Stomach smooth muscle (tissue), 2 donors: ENCODE data around the gene TOX2.

Experiments used
- H3K27ac ChIP-seq: one replicate; pipeline ENCODE4 v1.7.0; 2013; ENCODE audit warnings: mild to moderate bottlenecking, low read length, inconsistent platforms
- H3K27me3 ChIP-seq, 2 donors: one replicate each; pipeline ENCODE4 v1.7.0; 2013; ENCODE audit warnings: low read length in 2 of 2; ENCODE audit not compliant: insufficient read depth in 2 of 2, control insufficient read depth in 1 of 2
- H3K36me3 ChIP-seq, 2 donors: one replicate each; pipeline ENCODE4 v1.7.0; 2013; ENCODE audit warnings: low read length in 2 of 2; ENCODE audit not compliant: control insufficient read depth in 2 of 2, insufficient read depth in 2 of 2
- H3K4me1 ChIP-seq: one replicate; pipeline ENCODE4 v1.7.0; 2013; ENCODE audit warnings: low read length; ENCODE audit not compliant: control insufficient read depth, insufficient read depth
- H3K4me3 ChIP-seq, 2 donors: one replicate each; pipeline ENCODE4 v1.7.0; 2013; ENCODE audit warnings: low read length in 2 of 2
- H3K9ac ChIP-seq, 2 donors: one replicate each; pipeline ENCODE4 v1.7.0; 2013; ENCODE audit warnings: low read length in 2 of 2, mild to moderate bottlenecking in 1 of 2
- H3K9me3 ChIP-seq, 2 donors: one replicate each; pipeline ENCODE4 v1.7.0; 2013; ENCODE audit warnings: low read length in 2 of 2; ENCODE audit not compliant: control insufficient read depth in 2 of 2
- donor health status: healthy.
- donor health status: Pancreatic carcinoma.

The TOX2 gene

GRCh38 chr20:44092551-44093248, 178.0 kb downstream of the TOX2 start:
- Histone ChIP-seq H3K36me3 (no peaks in the 10 kb centered on the region), H3K4me1 (peaks cover 7% of the 10 kb centered on the region), H3K27ac (no peak overlapping the region), H3K9ac (no peak overlapping the region), H3K9me3 (no peaks in the 10 kb centered on the region), H3K27me3 (no peaks in the 10 kb centered on the region), H3K4me3 (no peak overlapping the region)

- peaks cover 7% of the 10 kb centered on the region for H3K4me1 ChIP-seq
- H3K4me3 ChIP-seq: no peak overlapping the region
- no peaks in the 10 kb centered on the region for H3K9me3 ChIP-seq
- H3K27me3 ChIP-seq: no peaks in the 10 kb centered on the region
- no peak overlapping the region for H3K9ac ChIP-seq
- no peak overlapping the region for H3K27ac ChIP-seq
- H3K36me3 ChIP-seq: no peaks in the 10 kb centered on the region
Measured at GRCh38 chr20:44093249-44093582, 178.6 kb downstream of the TOX2 start.

DNA sequence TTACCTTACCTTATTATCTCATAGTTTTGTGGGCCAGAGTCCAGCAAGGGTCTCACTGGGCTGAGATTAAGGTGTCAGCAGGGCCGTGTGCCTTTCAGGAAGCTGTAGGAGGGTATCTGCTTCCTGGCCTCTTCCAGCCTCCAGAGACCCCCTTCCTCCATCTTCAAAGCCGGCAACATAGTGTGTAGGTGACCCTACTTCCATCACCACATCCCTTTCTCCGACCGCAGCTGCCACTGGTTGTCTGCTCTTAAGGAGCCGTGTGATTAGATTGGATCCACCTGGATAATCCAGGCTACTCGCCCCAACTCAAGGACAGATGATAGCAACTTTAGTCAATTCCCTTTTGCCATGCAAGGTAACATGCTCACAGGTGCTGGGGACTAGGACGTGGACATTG, 181.2 kb downstream of the TOX2 start:
- H3K9me3 ChIP-seq: no peaks in the 10 kb centered on the region
- no peak overlapping the region for H3K27ac ChIP-seq
- no peak overlapping the region for H3K4me3 ChIP-seq
- peaks cover 9% of the 10 kb centered on the region for H3K4me1 ChIP-seq
- H3K9ac ChIP-seq: no peak overlapping the region
- no peaks in the 10 kb centered on the region for H3K36me3 ChIP-seq
- no peaks in the 10 kb centered on the region for H3K27me3 ChIP-seq

GRCh38 chr20:44097521-44098255, 183.0 kb downstream of the TOX2 start:
- peaks cover 9% of the 10 kb centered on the region for H3K4me1 ChIP-seq
- H3K4me3 ChIP-seq: no peak overlapping the region
- H3K9me3 ChIP-seq: no peaks in the 10 kb centered on the region
- H3K9ac ChIP-seq: no peak overlapping the region
- no peaks in the 10 kb centered on the region for H3K36me3 ChIP-seq
- no peaks in the 10 kb centered on the region for H3K27me3 ChIP-seq
- no peak overlapping the region for H3K27ac ChIP-seq

DNA sequence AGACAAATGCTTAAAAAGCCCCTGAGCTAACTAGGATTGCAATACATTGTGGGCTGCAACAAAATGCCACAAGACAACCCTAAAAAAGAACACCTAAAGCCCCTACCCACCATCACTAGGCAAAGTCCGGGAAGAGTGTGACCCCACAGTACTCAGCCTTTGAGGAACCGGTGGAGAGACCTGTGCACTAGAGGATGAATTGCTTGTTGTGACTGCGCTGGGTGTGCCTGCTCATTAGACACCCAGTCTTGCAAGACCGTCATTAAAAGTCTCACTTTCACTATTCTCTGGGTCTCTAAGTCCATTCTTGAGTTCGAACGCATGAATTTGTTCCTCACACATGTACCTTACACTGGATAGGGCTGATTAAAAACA, 183.6 kb downstream of the TOX2 start:
- no peak overlapping the region for H3K9ac ChIP-seq

GRCh38 chr20:44098657-44099056, 184.0 kb downstream of the TOX2 start:
- Histone ChIP-seq H3K27ac (no peak overlapping the region), H3K4me1 (peaks cover 9% of the 10 kb centered on the region), H3K27me3 (no peaks in the 10 kb centered on the region), H3K9me3 (no peaks in the 10 kb centered on the region), H3K36me3 (no peaks in the 10 kb centered on the region), H3K4me3 (no peak overlapping the region), H3K9ac (no peak overlapping the region)

More for the DNA sequence above, 183.6 kb downstream of the TOX2 start:
- H3K4me1 ChIP-seq: peaks cover 9% of the 10 kb centered on the region
- no peak overlapping the region for H3K4me3 ChIP-seq
- H3K9me3 ChIP-seq: no peaks in the 10 kb centered on the region
- no peaks in the 10 kb centered on the region for H3K36me3 ChIP-seq
- H3K27ac ChIP-seq: no peak overlapping the region
- no peaks in the 10 kb centered on the region for H3K27me3 ChIP-seq

DNA sequence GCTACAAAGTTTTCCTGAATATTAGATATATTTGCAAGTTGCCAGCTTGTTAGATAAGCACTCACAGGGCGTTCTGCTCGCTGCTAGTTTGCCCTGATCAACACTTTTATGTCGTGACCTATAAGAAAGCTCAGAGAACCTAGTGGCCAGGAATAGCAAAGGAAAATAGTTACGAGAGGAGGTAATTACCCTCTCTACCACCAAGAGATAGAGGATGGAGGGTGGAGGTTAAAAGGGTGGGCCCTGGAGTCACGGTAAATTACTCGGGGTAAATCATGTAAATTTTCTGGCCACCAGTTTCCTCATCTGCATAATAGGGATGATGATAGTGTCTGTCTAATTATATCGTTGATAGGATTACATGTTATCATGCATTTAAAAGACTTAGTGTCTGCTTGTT, 185.2 kb downstream of the TOX2 start:
- H3K36me3 ChIP-seq: no peaks in the 10 kb centered on the region
- no peak overlapping the region for H3K9ac ChIP-seq
- H3K27me3 ChIP-seq: no peaks in the 10 kb centered on the region
- no peaks in the 10 kb centered on the region for H3K9me3 ChIP-seq
- peaks cover 10% of the 10 kb centered on the region for H3K4me1 ChIP-seq
- no peak overlapping the region for H3K4me3 ChIP-seq
- no peak overlapping the region for H3K27ac ChIP-seq

GRCh38 chr20:44102582-44102981, 187.9 kb downstream of the TOX2 start:
- Histone ChIP-seq H3K4me3 (no peak overlapping the region), H3K9ac (no peak overlapping the region), H3K9me3 (no peaks in the 10 kb centered on the region), H3K27me3 (no peaks in the 10 kb centered on the region), H3K36me3 (no peaks in the 10 kb centered on the region), H3K4me1 (peaks cover 11% of the 10 kb centered on the region), H3K27ac (no peak overlapping the region)

GRCh38 chr20:44104798-44105517, 190.3 kb downstream of the TOX2 start:
- peaks cover 7 to 8% of the 10 kb centered on the region in 2 donors for H3K9me3 ChIP-seq
- H3K9ac ChIP-seq: no peak overlapping the region
- peaks cover 5 to 10% of the 10 kb centered on the region in 2 donors for H3K36me3 ChIP-seq
- peaks cover 8% of the 10 kb centered on the region for H3K4me1 ChIP-seq
- no peak overlapping the region for H3K27ac ChIP-seq
- H3K27me3 ChIP-seq: no peaks in the 10 kb centered on the region
- no peak overlapping the region for H3K4me3 ChIP-seq

GRCh38 chr20:44106615-44107014, 192.0 kb downstream of the TOX2 start:
- Histone ChIP-seq H3K36me3 (peaks cover 5 to 10% of the 10 kb centered on the region in 2 donors), H3K4me1 (peaks cover 14% of the 10 kb centered on the region), H3K9me3 (peaks cover 7 to 8% of the 10 kb centered on the region in 2 donors), H3K27ac (no peak overlapping the region), H3K27me3 (no peaks in the 10 kb centered on the region), H3K9ac (no peak overlapping the region), H3K4me3 (no peak overlapping the region)
